ENCODE data around the gene PIK3R6.
"Not testable (repeated sequence)": the region's sequence is repeated elsewhere in the genome, so short reads cannot be mapped to it uniquely, and the experiment has no call there.

PIK3R6 gene

GRCh38 chr17:8823279-8823678 is 44.2 kb downstream of the PIK3R6 start:
- no peak for DNase-seq

GRCh38 chr17:8822401-8823035 is 45.0 kb downstream of the PIK3R6 start:
- DNase-seq: no peak

DNA sequence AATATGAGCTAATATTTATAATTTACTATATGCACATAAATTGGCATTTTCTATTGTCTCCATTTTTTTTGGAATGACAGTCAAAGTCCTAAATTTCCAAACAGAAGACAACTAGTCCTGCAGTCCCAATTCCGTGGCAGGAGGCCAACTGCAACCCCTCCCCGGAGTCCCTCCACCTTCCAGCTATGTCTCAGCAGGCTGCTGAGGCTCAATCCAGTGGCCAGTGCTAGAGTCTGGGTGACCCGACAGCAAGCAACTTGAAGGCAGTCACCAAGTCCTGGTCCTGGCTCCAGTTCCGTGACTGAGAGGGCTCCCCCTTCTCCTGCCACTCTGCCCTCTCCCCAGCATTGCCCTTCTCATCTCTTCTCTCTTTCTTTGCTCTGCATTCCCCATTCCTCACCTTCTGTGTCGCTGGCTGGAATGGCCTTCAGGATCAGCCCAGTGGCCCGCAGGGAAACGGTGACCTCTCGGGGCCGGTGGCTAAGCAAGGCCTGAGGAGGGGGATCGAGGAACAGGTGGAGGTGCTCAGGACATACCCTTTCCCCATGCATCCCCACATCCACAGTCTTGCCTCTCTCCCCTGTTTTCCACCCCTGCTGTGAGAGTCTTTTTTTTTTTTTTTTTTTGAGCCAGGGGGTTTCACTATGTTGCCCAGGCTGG is 45.9 kb downstream of the PIK3R6 start:
- DNase-seq: no peak

- DNase-seq: no peak
These were observed 47.0 kb downstream of the PIK3R6 start for GRCh38 chr17:8820311-8821010.

DNA sequence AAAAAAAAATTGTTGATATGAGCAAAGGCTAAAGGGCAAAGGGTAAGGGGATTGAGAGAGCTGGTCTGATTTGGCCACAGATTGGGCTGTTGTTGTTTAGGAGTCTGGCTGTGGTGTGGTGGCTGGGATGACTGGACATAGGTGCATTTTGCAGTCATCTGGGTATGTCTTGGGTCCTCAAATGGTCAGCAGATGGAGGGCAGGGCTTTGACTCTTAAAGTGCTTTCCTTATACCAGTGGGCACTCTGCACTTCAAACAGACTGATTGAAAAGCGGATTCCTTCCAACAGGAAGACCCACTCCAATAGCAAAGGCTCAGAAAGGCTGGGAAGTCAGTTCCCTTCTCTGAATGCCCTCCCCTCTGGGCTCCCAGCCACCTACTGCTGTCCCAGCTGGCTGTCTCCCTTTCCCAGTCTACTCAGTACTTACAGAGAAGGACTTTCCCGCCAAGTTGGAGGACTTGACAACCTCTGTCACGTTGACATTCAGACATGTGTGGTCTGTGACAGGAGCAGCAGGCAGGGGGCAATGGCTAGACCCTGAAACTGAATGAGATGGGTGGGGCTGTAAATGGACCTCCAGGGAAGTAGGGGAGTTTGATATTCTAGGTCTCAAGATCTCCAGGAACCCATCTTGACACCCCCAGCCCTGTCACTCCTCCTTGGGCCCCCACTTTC is 48.7 kb downstream of the PIK3R6 start:
- DNase-seq: no peak

GRCh38 chr17:8818047-8818446 is 49.4 kb downstream of the PIK3R6 start:
- no peak for DNase-seq

GRCh38 chr17:8806926-8807550 is 60.4 kb downstream of the PIK3R6 start:
- DNase-seq: no peak

DNA sequence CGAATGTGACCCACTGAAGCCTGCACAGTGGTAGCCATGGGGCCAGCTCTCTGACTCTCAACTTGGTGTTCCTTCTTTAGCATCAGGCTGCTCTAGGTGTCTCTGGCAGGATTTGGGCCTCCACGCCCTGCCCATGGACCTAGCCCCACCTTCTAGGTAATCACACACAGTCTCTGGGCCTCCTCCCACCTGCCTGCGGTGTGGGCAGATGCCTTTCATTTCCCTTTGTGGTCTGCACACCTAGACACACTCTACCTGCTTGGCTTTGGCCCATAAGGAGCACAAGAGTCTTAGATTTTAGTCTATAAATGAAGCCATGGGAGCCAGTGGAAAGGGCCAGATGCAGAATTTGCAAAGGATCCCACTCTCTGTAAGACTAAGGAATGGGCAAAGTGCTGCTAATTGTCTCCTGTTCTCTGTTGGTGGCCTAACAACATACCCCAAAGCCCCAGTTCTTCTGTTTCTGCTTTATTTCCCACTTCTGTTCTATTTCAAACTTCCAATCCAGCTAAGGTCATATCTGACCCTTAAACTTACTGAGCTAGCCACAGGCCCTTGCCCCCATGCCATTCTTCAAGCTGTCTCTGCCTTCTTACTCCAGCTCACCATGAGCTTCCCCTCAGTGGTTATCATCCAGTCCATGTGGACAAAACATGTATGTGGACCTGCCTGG is 61.1 kb downstream of the PIK3R6 start:
- DNase-seq: no peak

DNA sequence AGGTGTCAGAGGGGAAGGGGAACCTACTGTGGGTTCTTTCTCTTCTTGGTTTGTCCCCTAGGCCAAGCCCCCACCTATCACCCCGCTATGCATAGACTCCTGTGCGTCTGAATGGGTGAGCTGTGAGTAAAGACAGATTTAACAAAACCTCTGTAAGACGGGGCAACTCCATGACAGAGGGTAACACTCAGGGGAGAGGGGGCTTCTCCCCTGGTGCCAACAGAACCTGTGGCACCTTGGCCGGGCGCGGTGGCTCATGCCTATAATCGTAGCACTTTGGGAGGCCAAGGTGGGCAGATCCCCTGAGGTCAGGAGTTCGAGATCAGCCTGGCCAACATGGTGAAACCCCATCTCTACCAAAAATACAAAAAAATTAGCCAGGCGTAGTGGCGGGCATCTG is 62.1 kb downstream of the PIK3R6 start:
- not testable (repeated sequence) for DNase-seq

GRCh38 chr17:8803531-8804420 is 63.7 kb downstream of the PIK3R6 start:
- peak in 1 of 2 experiments; percentile 50 for DNase-seq

GRCh38 chr17:8801135-8801840 is 66.2 kb downstream of the PIK3R6 start:
- no peak for DNase-seq

DNA sequence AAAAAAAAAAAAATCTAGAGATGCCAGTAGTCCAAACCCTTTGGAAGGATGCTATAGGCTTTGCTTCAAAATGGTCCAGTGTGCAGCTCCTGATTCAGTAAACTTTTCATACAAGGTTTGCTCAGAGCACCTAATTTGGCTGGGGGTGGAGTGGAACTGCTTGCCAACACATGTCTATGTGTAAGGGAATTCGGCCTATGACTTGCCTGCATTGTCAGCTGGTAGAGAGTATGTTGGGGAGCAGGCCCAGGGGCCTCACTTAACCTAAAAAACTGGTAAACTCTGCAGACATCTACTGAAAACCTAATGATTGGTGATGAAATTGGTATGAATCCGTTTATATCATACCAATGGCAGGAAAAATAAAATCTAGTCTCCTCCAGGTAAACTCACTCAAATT is 66.8 kb downstream of the PIK3R6 start:
- no peak for DNase-seq

GRCh38 chr17:8799570-8800212 is 67.8 kb downstream of the PIK3R6 start:
- DNase-seq: no peak

- DNase-seq: peak; percentile 48 to 87
These were observed 68.5 kb downstream of the PIK3R6 start, which contains the start of gene MFSD6L for GRCh38 chr17:8798846-8799569. Gene MFSD6L, minus strand, starts transcription at chr17:8799365. Its CDS starts 245 bp downstream, at chr17:8799120.

DNA sequence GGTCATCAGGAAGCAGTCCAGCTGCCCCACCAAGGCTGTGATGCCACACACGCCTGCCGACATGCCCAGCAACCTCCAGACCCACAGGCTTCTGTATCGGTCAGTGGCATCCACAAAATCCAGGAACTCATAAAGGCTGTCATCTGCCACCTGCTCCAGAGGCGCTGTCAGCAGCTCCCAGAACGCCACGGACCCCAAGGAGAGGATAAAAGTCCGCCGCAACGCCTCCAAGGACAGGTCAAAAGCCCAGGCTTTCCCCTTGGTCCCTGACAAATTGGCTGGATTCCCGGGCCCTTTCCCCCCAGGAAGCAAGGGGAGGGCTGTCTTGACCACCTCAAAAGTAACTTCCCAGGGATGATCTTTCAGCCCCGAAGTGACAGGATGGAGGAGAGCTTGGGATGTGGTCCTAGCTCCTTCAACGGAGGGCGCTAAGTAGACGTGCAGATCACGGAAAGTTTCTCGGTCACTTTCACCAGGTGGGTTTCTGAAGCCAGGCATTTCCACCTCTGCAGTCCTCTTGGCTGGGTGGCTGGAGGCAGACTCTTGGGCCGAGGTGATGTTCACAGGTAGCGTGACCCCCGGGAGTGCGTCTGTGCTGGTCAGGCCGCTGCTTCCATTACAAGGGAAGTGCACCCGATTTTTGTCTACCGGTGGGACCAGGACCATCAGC is 69.2 kb downstream of the PIK3R6 start:
- DNase-seq: no peak

DNA sequence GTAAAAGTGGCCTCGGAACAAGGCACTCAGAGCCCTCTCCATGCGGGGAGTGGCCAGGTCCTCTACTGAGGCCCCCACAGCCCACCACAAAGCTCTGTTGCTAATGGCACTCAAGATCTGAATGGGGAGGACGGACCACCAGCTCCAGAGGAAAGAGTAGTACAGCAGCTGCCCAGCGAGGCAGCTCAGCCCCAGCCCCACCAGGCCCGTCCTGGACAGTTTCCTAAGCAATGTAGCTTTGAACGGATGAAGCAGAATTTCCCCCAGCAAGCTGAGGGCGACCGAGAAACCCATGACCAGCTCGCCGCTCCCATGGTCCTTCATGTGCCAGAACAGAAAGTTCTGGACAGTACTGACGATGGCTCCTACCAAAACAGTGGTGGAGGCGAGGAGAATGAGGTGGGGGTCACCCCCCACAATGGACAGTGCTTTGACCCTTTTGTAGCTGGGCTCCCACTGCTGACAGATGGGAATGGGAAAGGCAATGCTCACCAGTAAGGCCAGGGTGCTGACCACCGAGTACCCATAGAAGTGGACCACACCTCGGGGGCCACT is 69.8 kb downstream of the PIK3R6 start:
- DNase-seq: no peak

GRCh38 chr17:8794636-8795035 is 72.8 kb downstream of the PIK3R6 start:
- no peak for DNase-seq

GRCh38 chr17:8793649-8794048 is 73.8 kb downstream of the PIK3R6 start:
- DNase-seq: no peak

DNA sequence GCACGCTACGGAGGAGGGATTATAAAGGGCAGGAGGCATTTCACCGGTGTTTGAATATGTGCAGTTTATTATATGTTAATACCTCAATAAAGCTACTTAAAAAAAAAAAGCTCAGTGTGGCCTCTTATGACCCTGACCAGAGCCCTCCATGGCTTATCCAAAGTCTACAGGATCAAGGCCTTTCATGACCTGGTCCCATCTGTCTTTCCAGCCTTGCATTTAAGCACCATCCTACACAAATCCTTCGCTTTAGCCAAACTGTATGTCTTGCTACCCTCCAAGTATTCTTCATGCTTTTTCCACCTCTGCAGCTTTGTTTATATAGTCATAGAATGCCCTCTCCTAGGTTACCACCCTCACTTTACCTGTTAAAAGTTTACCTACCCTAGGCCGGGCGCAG is 74.8 kb downstream of the PIK3R6 start:
- DNase-seq: no peak

Measured in NCI-H526 (cell line).